H9 (cell line): ENCODE results near the gene SYNE3. TPM values are rescaled to one million over a fixed set of nuclear protein-coding genes. Genes with fewer than 3 reads are reported as not detected.

Experiments
- DNase-seq: peaks from one replicate; pipeline ENCODE4 v3.0.0-alpha.2; 2017
- H2AFZ ChIP-seq: one replicate; pipeline ENCODE4 v1.6.1; 2013; ENCODE audit warnings: mild to moderate bottlenecking, low read length, control low read depth, moderate library complexity
- H2AK5ac ChIP-seq: 2 replicates; pipeline ENCODE4 v1.6.1; 2013; ENCODE audit warnings: low read length, control low read depth, mixed read lengths; ENCODE audit not compliant: insufficient read length
- H2BK120ac ChIP-seq: one replicate; pipeline ENCODE4 v1.6.1; 2013; ENCODE audit warnings: low read depth, mild to moderate bottlenecking, low read length, control low read depth, inconsistent platforms; ENCODE audit not compliant: poor library complexity, severe bottlenecking
- H2BK12ac ChIP-seq: 2 replicates; pipeline ENCODE4 v1.6.1; 2013; ENCODE audit warnings: low read length, control low read depth, mixed read lengths, low read depth; ENCODE audit not compliant: insufficient read length
- H2BK15ac ChIP-seq: 2 replicates; pipeline ENCODE4 v1.6.1; 2013; ENCODE audit warnings: low read depth, low read length, control low read depth
- H2BK20ac ChIP-seq: one replicate; pipeline ENCODE4 v1.6.1; 2013; ENCODE audit warnings: low read depth, mild to moderate bottlenecking, low read length, control low read depth, inconsistent platforms; ENCODE audit not compliant: poor library complexity, severe bottlenecking
- H2BK5ac ChIP-seq: 2 replicates; pipeline ENCODE4 v1.6.1; 2013; ENCODE audit warnings: low read length, control low read depth, mixed read lengths; ENCODE audit not compliant: insufficient read length
- H3K14ac ChIP-seq: 2 replicates; pipeline ENCODE4 v1.6.1; 2013; ENCODE audit warnings: low read length, control low read depth; ENCODE audit not compliant: insufficient read depth
- H3K18ac ChIP-seq: 2 replicates; pipeline ENCODE4 v1.6.1; 2013; ENCODE audit warnings: low read depth, mild to moderate bottlenecking, mixed read lengths, low read length, control low read depth; ENCODE audit not compliant: insufficient read length
- H3K23ac ChIP-seq: 2 replicates; pipeline ENCODE4 v1.6.1; 2013; ENCODE audit warnings: low read length, control low read depth, mixed read lengths, low read depth; ENCODE audit not compliant: insufficient read length
- H3K23me2 ChIP-seq: 2 replicates; pipeline ENCODE4 v1.6.1; 2013; ENCODE audit warnings: low read depth, mild to moderate bottlenecking, mixed read lengths, low read length, control low read depth; ENCODE audit not compliant: insufficient read length, poor library complexity, severe bottlenecking
- H3K27ac ChIP-seq: 2 replicates; pipeline ENCODE4 v1.5.1; 2013; ENCODE audit warnings: low read length, control low read depth, mixed read lengths, low read depth; ENCODE audit not compliant: insufficient read length
- H3K27me3 ChIP-seq: 2 replicates; pipeline ENCODE4 v1.6.1; 2013; ENCODE audit warnings: low read length, control low read depth, inconsistent platforms; ENCODE audit not compliant: insufficient read depth
- H3K4ac ChIP-seq: 2 replicates; pipeline ENCODE4 v1.6.1; 2013; ENCODE audit warnings: low read depth, mild to moderate bottlenecking, control low read depth, inconsistent platforms, low read length, moderate library complexity
- H3K4me1 ChIP-seq: 2 replicates; pipeline ENCODE4 v1.6.1; 2013; ENCODE audit warnings: low read length, control low read depth, inconsistent platforms; ENCODE audit not compliant: insufficient read depth
- H3K4me2 ChIP-seq: 2 replicates; pipeline ENCODE4 v1.6.1; 2013; ENCODE audit warnings: low read length, control low read depth, mixed read lengths; ENCODE audit not compliant: insufficient read length, insufficient read depth
- H3K56ac ChIP-seq: 2 replicates; pipeline ENCODE4 v1.6.1; 2013; ENCODE audit warnings: low read depth, mild to moderate bottlenecking, mixed read lengths, low read length, control low read depth; ENCODE audit not compliant: insufficient read length
- H3K79me1 ChIP-seq: 2 replicates; pipeline ENCODE4 v1.6.1; 2013; ENCODE audit warnings: low read depth, mild to moderate bottlenecking, moderate library complexity, low read length, control low read depth, inconsistent platforms; ENCODE audit not compliant: insufficient read depth, poor library complexity, severe bottlenecking
- H3K79me2 ChIP-seq: 2 replicates; pipeline ENCODE4 v1.6.1; 2013; ENCODE audit warnings: low read length, control low read depth, inconsistent platforms; ENCODE audit not compliant: insufficient read depth
- H3K9ac ChIP-seq: 2 replicates; pipeline ENCODE4 v1.6.1; 2013; ENCODE audit warnings: low read length, control low read depth, mixed read lengths; ENCODE audit not compliant: insufficient read length; ENCODE audit errors: extremely low read depth
- H3K9me3 ChIP-seq: one replicate; pipeline ENCODE4 v1.6.1; 2013; ENCODE audit warnings: low read depth, low read length, inconsistent platforms; ENCODE audit not compliant: control insufficient read depth
- H3T11ph ChIP-seq: one replicate; pipeline ENCODE4 v1.6.1; 2013; ENCODE audit warnings: mild to moderate bottlenecking, low read length, control low read depth, inconsistent platforms
- H4K20me1 ChIP-seq: one replicate; pipeline ENCODE4 v1.6.1; 2013; ENCODE audit not compliant: control insufficient read depth, insufficient read length, insufficient read depth
- H4K5ac ChIP-seq: 2 replicates; pipeline ENCODE4 v1.6.1; 2013; ENCODE audit warnings: low read depth, mild to moderate bottlenecking, mixed read lengths, low read length, control low read depth; ENCODE audit not compliant: insufficient read length
- H4K8ac ChIP-seq: replicated peaks from 2 replicates; pipeline ENCODE4 v1.6.1; 2013; ENCODE audit warnings: low read length, control low read depth, mixed read lengths, low read depth; ENCODE audit not compliant: insufficient read length
- H4K91ac ChIP-seq: 2 replicates; pipeline ENCODE4 v1.6.1; 2013; ENCODE audit warnings: low read depth, mild to moderate bottlenecking, moderate library complexity, mixed read lengths, low read length, control low read depth; ENCODE audit not compliant: insufficient read length
- H3K27ac Mint-ChIP-seq, 3 experiments: 2 replicates in 2 of 3; 3 replicates in 1 of 3; pipeline ENCODE4 v1.8.0; 2020 to 2021; ENCODE audit warnings: mixed read lengths in 3 of 3, mild to moderate bottlenecking in 1 of 3, moderate library complexity in 1 of 3
- H3K27me3 Mint-ChIP-seq: 2 replicates; pipeline ENCODE4 v1.8.0; 2021; ENCODE audit warnings: low read depth, mild to moderate bottlenecking, moderate library complexity, mixed read lengths
- H3K36me3 Mint-ChIP-seq, 3 experiments: 2 replicates in 2 of 3; 3 replicates in 1 of 3; pipeline ENCODE4 v1.8.0; 2020 to 2021; ENCODE audit warnings: low read depth in 3 of 3, mixed read lengths in 3 of 3; ENCODE audit not compliant: insufficient read depth in 1 of 3
- H3K4me1 Mint-ChIP-seq, 2 experiments: 2 replicates each; pipeline ENCODE4 v1.8.0; 2020; ENCODE audit warnings: mixed read lengths in 2 of 2
- H3K4me3 Mint-ChIP-seq, 2 experiments: 2 replicates in 1 of 2; 3 replicates in 1 of 2; pipeline ENCODE4 v1.8.0; 2020 to 2021; ENCODE audit warnings: mild to moderate bottlenecking in 2 of 2, mixed read lengths in 2 of 2, moderate library complexity in 1 of 2
- H3K9me3 Mint-ChIP-seq, 2 experiments: 2 replicates in 1 of 2; 3 replicates in 1 of 2; pipeline ENCODE4 v1.8.0; 2020; ENCODE audit warnings: mild to moderate bottlenecking in 2 of 2, mixed read lengths in 2 of 2, moderate library complexity in 1 of 2
- WGBS: extraction: QIAGEN DNeasy Blood & Tissue Kit; methylation state at CpG from one replicate; pipeline ENCODE4 v1.1.7; 2013; ENCODE audit warnings: missing lambda C conversion rate, low lambda C conversion rate, mixed read lengths; ENCODE audit not compliant: insufficient read length; ENCODE audit errors: extremely low coverage; 5-methylcytosine and 5-hydroxymethylcytosine counted together
- total RNA-seq: library from RNA; stranded (reverse); gene quantifications from 2 replicates; pipeline ENCODE4 v1.2.1, GENCODE V29; 2021
- TF ChIP-seq, protein P1 (sequence below): fragments of 200-600 bp; sonication (generic); conservative IDR thresholded peaks from 3 replicates; pipeline ENCODE4 v1.8.0; 2021; ENCODE audit warnings: antibody characterized with exemption, mild to moderate bottlenecking

Gene SYNE3
- total RNA-seq, 1 experiment from 2014 or later: 0.11 TPM

DNA sequence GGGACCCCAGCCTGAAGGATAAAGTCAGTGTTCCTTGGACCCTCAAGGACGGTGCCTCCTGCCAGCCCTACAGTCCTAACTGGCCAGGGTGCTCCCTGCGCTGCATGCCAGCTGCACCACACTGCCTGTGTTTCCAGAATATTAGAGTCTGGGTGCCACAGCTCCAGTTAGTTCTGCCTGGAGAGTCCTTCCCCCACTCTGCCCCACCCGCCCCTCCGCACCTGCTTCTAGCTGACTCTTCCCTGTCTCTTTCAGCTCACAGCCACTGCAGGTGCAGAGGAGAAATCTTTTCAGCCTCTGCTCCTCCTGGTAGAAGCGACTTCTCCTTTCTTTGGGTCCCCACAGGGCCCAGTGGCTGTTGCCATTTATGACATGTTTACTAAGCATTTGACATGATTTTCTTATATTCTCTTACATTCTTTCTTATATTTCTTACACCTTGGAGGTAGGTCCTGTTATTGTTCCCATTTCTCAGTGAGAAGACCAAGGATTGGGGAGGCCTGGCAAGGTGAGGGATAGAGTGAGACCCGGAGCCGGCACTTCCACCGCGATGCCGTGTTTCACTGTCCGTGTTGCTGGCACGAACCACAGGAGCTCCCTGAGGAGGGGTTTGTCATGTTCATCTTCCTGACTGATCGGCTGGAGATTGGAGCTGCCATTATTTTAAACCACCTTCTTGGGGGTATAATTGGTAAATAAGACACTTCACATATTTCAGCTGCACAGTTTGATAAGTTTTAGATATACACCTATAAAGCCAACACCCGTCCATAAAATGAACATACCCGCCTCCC is 29.4 kb downstream of the SYNE3 start:
- Mint-ChIP-seq H3K4me3 (no peak overlapping the region), H3K27ac (no peak overlapping the region)
- no peak overlapping the region for H2AFZ ChIP-seq

More for the DNA sequence above, 29.4 kb downstream of the SYNE3 start:
- no CpG with 5 or more reads among the region's 15 CpGs for WGBS
- Histone ChIP-seq H3K14ac (no peak overlapping the region), H3K27ac (no peak overlapping the region), H3K18ac (no peak overlapping the region), H4K8ac (no peak overlapping the region), H2AK5ac (no peak overlapping the region), H3K56ac (no peak overlapping the region), H3K79me1 (no peaks in the 10 kb centered on the region), H3K27me3 (no peaks in the 10 kb centered on the region), H3K79me2 (no peaks in the 10 kb centered on the region), H3K4me1 (no peaks in the 10 kb centered on the region), H2BK120ac (no peak overlapping the region), H3T11ph (no peak overlapping the region), H3K4me2 (no peak overlapping the region), H2BK15ac (no peak overlapping the region), H2BK12ac (no peak overlapping the region), H2BK5ac (no peak overlapping the region), H3K23me2 (no peaks in the 10 kb centered on the region), H4K20me1 (no peaks in the 10 kb centered on the region), H3K4ac (no peak overlapping the region), H4K91ac (no peak overlapping the region), H3K9me3 (no peaks in the 10 kb centered on the region), H4K5ac (no peak overlapping the region), H3K9ac (no peak overlapping the region), H2BK20ac (no peak overlapping the region), H3K23ac (no peak overlapping the region)
- Mint-ChIP-seq H3K36me3 (no peaks in the 10 kb centered on the region), H3K9me3 (peaks cover 0 to 1% of the 10 kb centered on the region in 2 experiments; a peak in 1 of 5 replicates), H3K4me1 (peaks cover 18 to 25% of the 10 kb centered on the region in 2 experiments), H3K27me3 (no peaks in the 10 kb centered on the region)
- TF ChIP-seq, protein P1, sequence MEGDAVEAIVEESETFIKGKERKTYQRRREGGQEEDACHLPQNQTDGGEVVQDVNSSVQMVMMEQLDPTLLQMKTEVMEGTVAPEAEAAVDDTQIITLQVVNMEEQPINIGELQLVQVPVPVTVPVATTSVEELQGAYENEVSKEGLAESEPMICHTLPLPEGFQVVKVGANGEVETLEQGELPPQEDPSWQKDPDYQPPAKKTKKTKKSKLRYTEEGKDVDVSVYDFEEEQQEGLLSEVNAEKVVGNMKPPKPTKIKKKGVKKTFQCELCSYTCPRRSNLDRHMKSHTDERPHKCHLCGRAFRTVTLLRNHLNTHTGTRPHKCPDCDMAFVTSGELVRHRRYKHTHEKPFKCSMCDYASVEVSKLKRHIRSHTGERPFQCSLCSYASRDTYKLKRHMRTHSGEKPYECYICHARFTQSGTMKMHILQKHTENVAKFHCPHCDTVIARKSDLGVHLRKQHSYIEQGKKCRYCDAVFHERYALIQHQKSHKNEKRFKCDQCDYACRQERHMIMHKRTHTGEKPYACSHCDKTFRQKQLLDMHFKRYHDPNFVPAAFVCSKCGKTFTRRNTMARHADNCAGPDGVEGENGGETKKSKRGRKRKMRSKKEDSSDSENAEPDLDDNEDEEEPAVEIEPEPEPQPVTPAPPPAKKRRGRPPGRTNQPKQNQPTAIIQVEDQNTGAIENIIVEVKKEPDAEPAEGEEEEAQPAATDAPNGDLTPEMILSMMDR: no peak
- DNase-seq: no peak
